Panc1 (cell line): ENCODE data around the gene TSEN15. TPM values are rescaled to one million over a fixed set of nuclear protein-coding genes. Genes with fewer than 3 reads are reported as not detected.

Source experiments
- ATAC-seq: fragments of 200-7000 bp; cut with Tn5 transposase; 2 replicates; pipeline ENCODE4 v1.9.1; 2020; ENCODE audit warnings: mild to moderate bottlenecking, moderate library complexity
- BruUV-seq: library from RNA; stranded (reverse); fragments of 400-500 nt; replicated peaks from 2 replicates; lab custom pipeline; 2021; lab: Mats Ljungman, UMichigan
- CTCF ChIA-PET: fragments of 300-600 bp; sonication (Branson Sonifier 250); formaldehyde crosslinking; loops from one replicate; lab custom pipeline; 2022; ENCODE audit warnings: antibody characterized with exemption; lab: Charles Lee
- POLR2A ChIA-PET: fragments of 300-600 bp; sonication (Branson Sonifier 250); formaldehyde crosslinking; loops from one replicate; lab custom pipeline; 2022; ENCODE audit warnings: antibody characterized with exemption; lab: Charles Lee
- DNase-seq: peaks from one replicate; pipeline ENCODE4 v3.0.0-alpha.2; 2010; ENCODE audit warnings: low read depth, low spot score
- H3K27ac ChIP-seq: 2 replicates; pipeline ENCODE4 v1.5.1; 2011; ENCODE audit warnings: mild to moderate bottlenecking, low read length, inconsistent platforms
- H3K27me3 ChIP-seq: fragments of 200-500 bp; sonication (Bioruptor generic); 2 replicates; pipeline ENCODE4 v1.6.0; 2014; ENCODE audit warnings: low read length, inconsistent platforms; ENCODE audit not compliant: control insufficient read depth, insufficient read depth
- H3K36me3 ChIP-seq: fragments of 200-500 bp; sonication (Bioruptor generic); 2 replicates; pipeline ENCODE4 v1.5.1; 2014; ENCODE audit warnings: inconsistent platforms, mild to moderate bottlenecking, low read length, moderate library complexity; ENCODE audit not compliant: control insufficient read depth, insufficient read depth
- H3K4me1 ChIP-seq: 2 replicates; pipeline ENCODE4 v1.5.1; 2011; ENCODE audit warnings: inconsistent platforms, mild to moderate bottlenecking, low read length, moderate library complexity; ENCODE audit not compliant: control insufficient read depth, insufficient read depth
- H3K4me3 ChIP-seq, 2 experiments: 2 replicates each; pipeline ENCODE4 v1.5.1; 2011 to 2012; ENCODE audit warnings: low read depth in 2 of 2, low read length in 2 of 2, mild to moderate bottlenecking in 2 of 2, inconsistent platforms in 1 of 2, moderate library complexity in 1 of 2
- H3K9me3 ChIP-seq: fragments of 200-500 bp; sonication (Bioruptor generic); 2 replicates; pipeline ENCODE4 v1.5.1; 2014; ENCODE audit warnings: low read depth, mild to moderate bottlenecking, inconsistent platforms, low read length, moderate library complexity; ENCODE audit not compliant: control insufficient read depth, insufficient read depth
- CTCF ChIP-seq: fragments of 450-650 bp; IDR thresholded peaks from 2 replicates; pipeline ENCODE4 v1.5.1; 2017; ENCODE audit warnings: mild to moderate bottlenecking
- POLR2AphosphoS5 ChIP-seq: IDR thresholded peaks from 2 replicates; pipeline ENCODE4 v1.6.1; 2012; ENCODE audit warnings: mild to moderate bottlenecking, low read depth, low read length, moderate library complexity
- REST ChIP-seq, 2 experiments: IDR thresholded peaks; 2 replicates each; pipeline ENCODE4 v1.6.1; 2011 to 2012; ENCODE audit warnings: low read depth in 2 of 2, control low read depth in 1 of 2, low read length in 1 of 2, mild to moderate bottlenecking in 1 of 2, moderate library complexity in 1 of 2; ENCODE audit not compliant: insufficient read depth in 1 of 2
- SIN3A ChIP-seq: IDR thresholded peaks from 2 replicates; pipeline ENCODE4 v1.6.1; 2012; ENCODE audit warnings: low read depth, mild to moderate bottlenecking, low read length, moderate library complexity, borderline replicate concordance; ENCODE audit not compliant: insufficient read depth
- TCF7L2 ChIP-seq: IDR thresholded peaks from 2 replicates; pipeline ENCODE4 v1.6.1; 2011; ENCODE audit warnings: mild to moderate bottlenecking, low read depth, low read length, inconsistent platforms
- in situ Hi-C: cut with HindIII; loops from 2 replicates; pipeline ENCODE4 v1.10.0; 2016; ENCODE audit warnings: low sequenced_read_pairs, low pct_unique_long_range_greater_than_20kb
- intact Hi-C: fragments of 100-400 bp; cut with micrococcal nuclease; formaldehyde crosslinking; loops from one replicate; pipeline ENCODE4 v1.10.0; 2022; ENCODE audit not compliant: unreplicated experiment
- total RNA-seq: library from RNA; stranded (reverse); gene quantifications from one replicate; pipeline ENCODE4 v1.2.1, GENCODE V29; 2021; ENCODE audit not compliant: unreplicated experiment

Gene TSEN15
- total RNA-seq, 1 experiment from 2014 or later, result 31.4 TPM

GRCh38 chr1:184028854-184029623 lies 22.5 kb upstream of the TSEN15 start:
- ChIA-PET POLR2A (no interaction called here), CTCF (no interaction called here)
- in situ Hi-C loops (no loop called here), intact Hi-C loops (no loop called here)
- TF ChIP-seq POLR2AphosphoS5, result no peak
- no peak for TF ChIP-seq CTCF
- TF ChIP-seq TCF7L2, result no peak
- TF ChIP-seq SIN3A, result no peak
- no peak for TF ChIP-seq REST (IDR thresholded peaks at IDR 0.05; ENCODE audit: insufficient read depth in 1 of 2, low read depth in 2 of 2, low read length in 1 of 2)
- H3K27me3 ChIP-seq, result peaks cover 2% of the 10 kb centered on the region
- no TSS peak for BruUV-seq
- H3K4me3 ChIP-seq, result no peak overlapping the region
- ATAC-seq (no peak), DNase-seq (no peak)
- H3K27ac ChIP-seq, result no peak overlapping the region
- no peaks in the 10 kb centered on the region for H3K36me3 ChIP-seq
- H3K4me1 ChIP-seq, result no peaks in the 10 kb centered on the region; the same call in 1 of the 2 replicates
- no peaks in the 10 kb centered on the region for H3K9me3 ChIP-seq

- Histone ChIP-seq H3K27me3 (peaks cover 8% of the 10 kb centered on the region), H3K4me3 (no peak overlapping the region), H3K4me1 (no peaks in the 10 kb centered on the region; the same call in 1 of the 2 replicates), H3K36me3 (no peaks in the 10 kb centered on the region), H3K27ac (no peak overlapping the region), H3K9me3 (no peaks in the 10 kb centered on the region)
- BruUV-seq, result no TSS peak
- DNase-seq (no peak), ATAC-seq (no peak)
- intact Hi-C loops, result no loop called here
- ChIA-PET POLR2A (no interaction called here), CTCF (interaction anchor here (0.7 kb wide), 1 partner anchor 109 kb away, joined by 3 read pairs; no protein-coding TSS in a partner anchor)
- in situ Hi-C loops, result no loop called here
- TF ChIP-seq TCF7L2 (no peak), REST (IDR thresholded peaks at IDR 0.05; ENCODE audit: insufficient read depth in 1 of 2, low read depth in 2 of 2, low read length in 1 of 2) (no peak), POLR2AphosphoS5 (no peak), SIN3A (no peak), CTCF (no peak)
Measured at GRCh38 chr1:184030433-184031091, 21.0 kb upstream of the TSEN15 start.
